Activated T-cell treated with anti-CD3 and anti-CD28 coated beads, Interleukin-2, amount 50 U/mL, for 1 hour (primary cell): Measurements from ENCODE around the gene LRRC15.

Experiments
- DNase-seq: peaks from one replicate; pipeline ENCODE4 v3.0.0-alpha.2; 2020

The LRRC15 gene

DNA sequence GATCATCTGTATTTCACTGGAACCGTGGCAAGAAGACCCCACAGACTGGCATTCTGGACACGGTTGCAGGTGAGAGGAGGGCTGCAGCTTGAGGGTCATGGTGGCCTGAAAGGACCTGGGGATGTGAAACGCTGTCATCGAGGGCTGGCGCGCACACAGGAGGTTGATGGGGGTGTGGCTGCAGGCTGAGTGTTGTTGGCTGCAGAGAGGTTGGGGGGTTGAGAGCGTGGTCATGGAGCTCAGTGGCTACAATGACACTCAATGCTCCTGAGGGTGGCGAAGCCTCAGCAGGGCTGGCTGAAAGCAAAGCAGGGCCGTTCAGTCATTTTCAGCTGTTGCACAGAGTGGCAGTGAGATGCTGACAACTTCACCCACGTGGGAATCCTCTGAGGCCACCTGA lies 39.4 kb downstream of the LRRC15 start:
- DNase-seq: no peak

DNA sequence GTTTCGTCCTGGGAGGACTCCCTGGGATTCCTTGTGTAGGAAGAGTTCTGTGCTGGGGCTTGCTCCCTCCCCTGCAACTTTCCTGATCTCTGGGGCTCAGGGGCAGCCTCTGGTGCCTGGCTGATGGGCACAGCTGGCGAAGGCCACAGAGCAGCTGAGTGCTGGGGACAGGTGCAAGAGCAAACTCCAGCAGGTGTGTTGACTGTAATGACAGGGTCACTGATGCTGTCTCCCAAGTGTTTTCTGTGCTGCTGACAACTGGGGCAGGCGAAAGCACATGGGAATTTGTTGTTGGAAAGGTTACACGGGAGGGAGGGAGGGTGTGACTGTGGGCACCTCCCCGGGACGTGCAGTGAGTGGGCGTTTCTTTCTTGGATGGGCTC lies 40.0 kb downstream of the LRRC15 start:
- DNase-seq: no peak

DNA sequence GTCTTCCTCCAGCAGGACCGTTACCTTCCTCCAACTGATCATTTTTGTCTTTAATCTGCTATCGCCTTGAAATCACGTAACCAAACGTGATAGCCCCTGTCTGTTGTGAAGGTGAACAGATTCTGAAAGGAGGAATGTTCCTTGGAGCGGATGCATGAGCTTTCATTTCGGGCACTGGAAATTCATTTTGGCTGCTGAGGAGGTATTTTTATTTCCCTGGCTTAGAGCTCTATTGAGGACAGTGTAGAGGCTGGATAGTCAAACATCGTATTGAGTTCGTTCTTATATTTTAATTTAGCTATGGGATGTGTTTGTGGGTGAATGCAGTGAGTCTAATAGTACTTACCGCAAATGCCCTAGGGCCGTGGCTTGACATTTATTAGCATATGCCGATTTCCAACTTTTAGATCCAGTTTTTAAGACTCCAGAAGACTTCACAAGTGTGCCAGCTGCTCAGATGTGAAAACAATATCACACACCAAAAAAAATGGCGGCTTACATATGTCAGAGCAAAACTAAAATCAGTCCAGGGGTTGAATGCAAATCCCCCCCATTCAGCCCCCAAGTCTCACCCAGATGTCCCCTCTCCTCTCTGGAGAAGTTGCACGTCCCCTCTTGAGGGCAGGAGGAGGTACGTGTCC lies 40.5 kb downstream of the LRRC15 start:
- DNase-seq: no peak

DNA sequence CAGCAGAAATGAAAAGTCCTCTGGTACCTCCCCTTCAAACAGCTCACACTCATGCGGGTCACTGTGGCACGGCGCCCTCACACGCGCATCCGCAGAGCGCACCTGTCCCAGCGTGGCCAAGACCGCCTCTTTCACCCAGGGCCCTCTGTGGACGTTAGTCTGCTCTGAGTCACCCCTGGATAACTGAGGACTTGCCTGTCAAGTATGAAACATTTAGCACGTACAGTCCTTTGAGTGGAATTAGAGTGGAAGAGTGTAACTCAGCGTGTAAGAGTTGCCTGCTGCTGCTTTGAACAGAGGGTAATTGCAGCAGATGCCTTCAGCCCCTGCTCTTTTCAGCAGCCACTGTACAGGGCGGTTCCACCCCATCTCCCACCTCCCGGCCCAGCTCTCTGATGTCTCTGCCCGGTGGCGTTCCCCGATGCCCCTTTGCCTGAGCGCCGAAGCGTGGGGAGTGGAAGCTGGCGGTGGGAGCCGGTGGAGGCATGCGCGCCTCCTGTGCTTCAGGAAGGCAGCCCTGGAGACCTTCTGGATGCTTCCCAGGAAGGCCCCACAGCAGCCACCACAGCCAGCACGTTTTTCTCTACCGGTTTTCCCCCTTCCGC lies 41.4 kb downstream of the LRRC15 start:
- no peak for DNase-seq

DNA sequence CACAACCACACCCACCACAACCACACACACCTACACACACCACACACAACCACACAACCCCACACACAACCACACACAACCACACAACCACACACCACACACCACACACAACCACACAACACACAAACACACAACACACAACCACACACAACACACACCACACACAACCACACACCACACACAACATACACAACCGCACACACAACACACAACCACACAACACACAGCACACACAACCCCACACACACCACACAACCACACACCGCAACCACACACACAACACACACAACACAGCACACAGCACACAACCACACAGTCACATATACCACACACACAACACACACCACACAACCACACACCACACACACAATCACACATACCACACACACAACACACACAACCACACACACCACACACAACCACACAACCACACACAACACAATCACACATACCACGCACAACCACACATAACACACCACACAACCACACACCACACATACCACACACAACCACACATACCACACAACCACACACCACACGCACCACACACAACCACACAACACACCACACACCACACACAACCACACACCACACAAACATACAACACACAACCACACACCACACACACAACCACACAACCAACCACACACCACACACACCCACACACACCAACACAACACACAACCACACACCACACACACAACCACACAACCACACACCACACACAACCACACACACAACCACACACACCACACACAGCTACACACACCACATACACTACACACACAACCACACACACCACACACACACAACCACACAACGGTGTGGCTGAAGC lies 42.1 kb downstream of the LRRC15 start:
- no peak for DNase-seq

DNA sequence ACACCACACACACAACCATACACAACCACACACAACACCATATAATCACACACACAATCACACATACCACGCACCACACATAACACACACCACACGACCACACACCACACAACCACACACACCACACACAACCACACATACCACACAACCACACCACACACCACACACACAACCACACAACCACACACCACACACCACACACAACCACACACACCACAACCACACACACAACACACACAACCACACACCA lies 42.6 kb downstream of the LRRC15 start:
- no peak for DNase-seq

DNA sequence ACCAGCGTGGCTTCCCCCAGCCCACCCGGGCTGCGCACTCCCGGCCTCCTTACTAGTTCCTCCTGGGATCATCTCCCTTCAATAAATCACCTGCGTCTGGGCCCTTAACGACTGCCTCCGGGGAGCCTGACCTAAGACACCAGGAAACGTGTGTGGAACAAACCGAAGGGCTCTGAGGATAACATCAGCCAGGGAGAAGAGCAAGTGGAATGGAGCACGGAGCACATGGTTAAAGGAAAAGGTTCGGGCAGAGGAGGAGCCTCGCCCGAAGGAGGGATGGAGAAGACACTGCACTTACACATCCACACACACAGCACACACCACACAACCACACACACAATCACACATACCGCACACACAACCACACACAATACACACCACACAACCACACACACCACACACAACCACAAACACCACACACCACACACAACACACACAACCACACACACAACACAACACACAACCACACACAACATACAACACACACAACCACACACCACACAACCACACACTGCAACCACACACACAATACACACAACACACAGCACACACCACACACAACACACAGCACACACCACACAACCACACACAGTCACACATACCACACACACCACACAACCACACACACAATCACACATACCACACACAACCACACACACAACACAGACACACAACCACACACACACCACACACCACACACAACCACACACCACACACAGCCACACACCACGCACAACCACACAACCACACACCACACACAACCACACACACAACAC lies 43.2 kb downstream of the LRRC15 start:
- DNase-seq: no peak

DNA sequence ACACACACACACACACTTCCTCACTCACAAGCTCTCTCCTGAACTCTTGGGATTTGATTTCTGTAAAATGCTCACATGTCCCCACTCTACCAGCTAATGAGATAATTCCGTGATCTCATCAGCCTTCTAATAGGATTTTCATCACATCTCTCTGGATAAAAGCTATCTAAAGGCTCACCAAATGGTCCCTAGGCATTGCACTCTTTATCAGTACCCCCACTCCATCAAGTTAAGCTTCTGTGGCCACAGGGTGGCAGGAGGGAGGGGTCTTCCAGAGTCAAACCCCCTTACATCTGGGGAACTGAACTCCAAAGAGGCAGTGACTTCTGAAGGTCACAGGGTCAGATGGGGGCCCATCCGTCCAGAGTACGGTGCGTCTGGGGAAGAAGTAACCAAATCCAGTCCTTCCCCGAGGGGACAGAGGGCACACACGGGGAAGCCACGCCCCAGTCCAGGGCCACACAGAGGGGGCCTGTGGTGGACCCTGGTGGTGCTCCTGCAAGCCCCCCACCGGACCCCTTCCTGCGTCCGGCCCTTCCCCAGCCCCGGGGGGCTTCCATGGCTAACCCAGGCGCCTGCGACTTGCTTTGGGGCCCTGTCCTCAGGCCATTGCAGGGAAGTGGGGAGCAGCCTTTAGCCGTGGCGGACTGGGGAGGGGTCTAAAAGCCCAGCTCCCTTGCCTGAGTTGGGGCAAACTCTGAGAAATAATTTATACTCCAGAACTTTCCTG lies 44.0 kb downstream of the LRRC15 start:
- no peak for DNase-seq

DNA sequence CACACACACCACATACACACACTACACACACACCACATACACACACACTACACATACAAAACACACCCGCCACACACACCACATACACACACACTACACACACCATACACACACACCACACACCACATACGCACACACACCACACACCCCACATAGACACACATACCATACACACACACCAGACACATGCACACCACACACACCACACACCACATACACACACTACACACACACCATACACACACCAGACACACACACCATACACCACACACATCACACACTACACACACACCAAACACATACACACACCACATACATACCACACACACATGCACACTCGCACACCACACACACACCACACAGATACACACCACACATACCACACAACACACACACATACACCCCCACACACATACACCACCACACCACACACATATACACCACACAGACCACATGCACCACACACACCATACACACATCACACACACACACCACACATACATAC lies 44.7 kb downstream of the LRRC15 start:
- DNase-seq: no peak

DNA sequence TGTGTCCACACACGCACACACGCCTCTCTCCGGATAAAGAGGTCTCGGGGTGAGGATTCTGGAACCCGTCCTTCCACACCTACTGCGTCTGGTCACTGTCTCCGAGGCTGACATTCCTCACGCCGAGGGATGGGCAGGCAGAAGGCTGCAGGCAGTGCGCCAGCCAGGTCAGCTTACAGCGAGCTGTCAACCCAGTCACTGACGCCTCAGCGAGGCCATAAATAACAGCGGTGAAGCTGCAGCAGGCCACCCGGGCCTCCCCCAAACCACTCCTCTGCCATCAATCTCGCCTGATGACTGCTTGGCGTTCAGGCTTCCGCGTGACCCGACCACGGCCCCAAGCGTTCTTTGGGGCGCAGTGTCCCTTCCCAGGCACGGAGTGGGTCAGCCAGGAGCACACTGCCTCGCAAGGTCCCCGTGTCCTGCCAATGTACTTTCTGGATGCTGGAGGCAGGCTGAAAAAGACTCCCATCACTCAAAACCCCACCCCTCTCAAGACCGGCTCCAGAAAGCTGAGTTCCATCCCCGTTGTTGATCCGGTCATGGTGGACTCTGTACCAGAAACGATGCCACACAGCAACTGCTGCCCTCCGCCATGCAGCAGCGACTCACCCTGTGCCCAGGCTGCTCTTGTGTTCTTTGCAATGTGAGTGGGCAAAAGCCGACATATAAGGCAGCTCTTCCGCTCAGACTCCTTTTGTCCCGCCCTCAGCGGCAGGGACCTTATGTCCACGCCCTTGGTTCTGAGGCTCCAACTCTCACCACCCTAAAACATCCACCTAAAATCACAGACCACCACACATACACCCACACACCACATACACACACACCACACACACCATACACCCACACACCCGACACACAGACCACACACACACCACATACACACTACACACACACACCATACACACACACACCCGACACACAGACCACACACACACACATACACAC lies 45.5 kb downstream of the LRRC15 start:
- peak; percentile 36 for DNase-seq

DNA sequence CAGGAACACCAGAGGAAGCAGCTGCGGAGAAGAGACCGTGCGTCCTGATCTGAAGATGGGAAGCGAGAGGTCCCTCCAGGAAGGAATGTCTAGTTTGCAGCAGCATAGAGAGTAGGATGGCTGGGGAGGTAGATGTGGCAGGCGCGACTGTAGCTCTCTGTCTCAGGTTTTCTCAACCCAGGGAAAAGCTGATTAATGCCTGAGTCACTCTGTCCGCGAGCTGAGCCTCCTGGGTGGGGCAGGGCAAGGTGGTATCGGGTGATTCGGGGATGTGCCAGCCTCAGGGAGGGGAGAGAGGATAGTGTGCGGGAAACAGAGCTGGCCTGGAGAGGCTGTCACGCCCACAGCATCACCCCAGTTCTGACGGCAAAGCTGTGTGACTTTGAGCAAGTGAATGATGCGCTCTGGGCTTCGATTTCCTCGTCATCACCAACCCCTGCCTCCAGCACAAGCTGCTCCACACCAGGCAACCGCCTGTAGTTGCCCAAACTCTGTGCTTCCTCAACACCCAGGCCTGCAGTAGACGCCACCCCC lies 46.8 kb downstream of the LRRC15 start:
- DNase-seq: no peak

DNA sequence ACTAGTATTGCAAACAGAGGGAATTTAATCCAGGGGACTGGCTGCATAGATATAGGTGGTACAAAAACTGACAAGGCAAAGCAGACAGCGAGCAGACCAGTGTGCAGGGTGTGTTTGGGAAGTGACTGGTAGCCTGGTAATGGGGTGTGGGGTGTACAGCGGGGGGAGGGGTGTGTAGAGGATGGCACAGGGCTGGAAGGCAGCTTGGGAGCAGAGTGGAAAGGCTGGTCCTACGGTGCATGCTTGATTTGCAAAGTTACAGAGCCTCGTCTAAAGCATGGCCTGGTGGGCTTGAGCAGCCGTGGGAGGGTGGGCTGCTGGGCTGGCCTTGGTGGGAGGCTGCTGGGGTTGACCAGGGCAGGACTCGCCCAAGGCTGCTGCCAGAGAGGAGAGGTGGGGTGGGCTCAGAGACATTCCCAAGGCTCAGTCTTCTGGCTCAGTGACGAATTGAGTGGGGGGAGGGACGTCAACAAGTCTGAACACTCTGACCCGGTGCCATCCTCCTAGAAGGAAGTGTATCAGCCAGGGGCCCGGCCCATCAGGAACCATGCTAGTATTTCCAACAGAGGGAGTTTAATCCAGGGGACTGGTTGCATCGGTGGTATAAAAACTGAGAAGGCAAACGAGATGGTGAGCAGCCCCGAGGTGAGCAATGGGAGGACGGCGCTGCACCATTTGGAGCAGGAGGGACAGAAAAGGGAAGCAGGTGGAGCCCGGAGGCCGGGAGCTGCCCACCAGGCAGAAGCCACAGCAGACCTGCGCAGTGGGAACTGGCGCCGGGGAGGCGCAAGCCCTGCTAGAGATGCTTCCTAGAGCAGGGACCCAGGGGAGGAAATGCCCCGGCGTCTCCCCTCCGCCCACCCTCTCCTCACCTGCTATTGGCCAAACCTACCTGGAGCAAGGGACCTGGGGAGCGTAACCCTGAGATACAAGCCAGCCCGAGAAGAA lies 47.6 kb downstream of the LRRC15 start:
- no peak for DNase-seq

DNA sequence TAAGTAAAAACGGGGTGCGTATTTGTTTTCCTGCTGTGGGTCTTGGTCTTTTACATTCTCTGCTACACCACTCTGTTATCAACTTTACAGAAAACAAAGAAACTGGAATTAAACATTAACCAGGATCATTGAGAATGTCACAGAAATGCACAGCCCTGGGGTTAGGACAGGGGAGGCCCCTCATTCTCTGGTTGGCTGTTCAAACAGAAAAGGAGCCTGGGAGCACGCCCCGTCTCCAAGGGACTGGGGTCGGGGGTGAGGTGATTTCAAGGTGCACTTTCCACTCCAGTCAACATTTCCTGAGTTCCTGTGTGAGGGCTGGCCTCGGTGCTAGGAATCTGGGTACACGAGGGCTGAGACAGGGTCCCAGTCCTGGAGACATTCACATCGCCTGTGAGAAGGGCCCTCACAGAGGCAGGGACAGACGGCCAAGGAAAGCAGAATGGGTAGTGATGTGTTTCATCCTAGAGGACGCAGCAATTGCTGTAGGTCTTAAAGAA lies 48.7 kb downstream of the LRRC15 start:
- no peak for DNase-seq

DNA sequence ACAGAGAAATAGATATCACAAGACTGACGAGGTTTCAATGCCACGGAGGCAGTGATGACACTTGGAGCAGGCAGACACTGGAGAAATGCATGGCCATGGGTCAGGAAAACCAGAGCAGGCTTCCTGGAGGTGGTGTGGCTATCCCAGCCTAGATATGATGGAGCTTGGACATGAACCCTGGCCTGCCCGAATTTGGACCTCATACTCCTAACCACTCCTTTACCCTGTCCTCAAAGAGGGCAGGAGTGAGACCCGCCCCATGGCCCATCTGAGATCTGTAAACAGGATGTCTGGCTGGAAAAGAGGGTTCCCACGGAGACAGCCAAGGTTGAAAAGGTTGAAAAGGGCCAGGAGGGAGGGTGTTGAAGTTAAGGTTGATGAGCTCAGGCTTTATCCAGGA lies 49.4 kb downstream of the LRRC15 start:
- no peak for DNase-seq

DNA sequence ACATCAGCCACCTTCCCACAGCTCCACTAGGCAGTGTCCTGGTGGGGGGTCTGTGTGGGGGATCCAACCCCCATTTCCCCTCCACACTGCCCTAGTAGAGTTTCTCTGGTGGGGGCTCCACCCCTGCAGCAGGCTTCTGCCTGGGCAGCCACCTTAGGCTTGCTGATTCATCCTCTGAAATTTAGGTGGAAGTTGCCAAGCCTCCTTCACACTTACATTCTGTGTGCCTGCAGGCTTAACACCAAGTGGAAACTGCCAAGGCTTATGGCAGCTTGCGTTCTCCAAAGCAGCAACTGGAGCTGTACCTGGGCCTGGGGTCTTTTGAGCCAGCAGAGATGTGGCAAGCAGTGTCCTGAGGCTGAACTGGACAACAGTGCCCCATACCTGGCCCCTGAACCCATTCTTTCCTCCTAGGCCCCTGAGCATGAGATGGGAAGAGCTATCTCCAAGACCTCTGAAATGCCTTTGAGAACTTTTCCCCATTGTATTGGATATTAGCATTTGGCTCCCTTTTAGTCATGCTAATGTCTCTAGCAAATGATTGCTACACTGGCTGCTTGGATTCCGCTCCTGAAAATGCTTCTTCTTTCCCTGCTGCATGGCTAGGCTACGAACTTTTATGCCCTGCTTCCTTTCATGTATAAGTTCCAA lies 50.9 kb downstream of the LRRC15 start:
- no peak for DNase-seq

DNA sequence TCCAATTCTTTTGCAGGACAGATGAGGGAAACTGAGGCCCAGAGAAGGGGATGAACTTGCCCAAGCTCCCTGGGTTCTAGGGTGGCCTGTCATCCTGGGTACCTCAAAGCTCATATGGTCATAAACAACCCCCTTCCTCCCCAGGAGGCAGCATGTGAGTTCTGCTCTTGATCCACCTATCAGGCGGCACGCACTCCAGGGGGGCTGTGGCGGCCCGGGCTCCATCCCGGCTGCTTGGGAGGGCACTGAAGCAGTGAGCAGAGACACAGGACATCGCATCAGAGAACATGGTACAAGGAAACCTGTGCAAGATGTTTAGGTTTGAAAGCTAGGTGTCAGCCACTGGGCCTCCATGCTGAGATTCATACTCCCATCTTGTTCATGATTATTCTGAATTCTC lies 52.6 kb downstream of the LRRC15 start:
- DNase-seq: no peak

DNA sequence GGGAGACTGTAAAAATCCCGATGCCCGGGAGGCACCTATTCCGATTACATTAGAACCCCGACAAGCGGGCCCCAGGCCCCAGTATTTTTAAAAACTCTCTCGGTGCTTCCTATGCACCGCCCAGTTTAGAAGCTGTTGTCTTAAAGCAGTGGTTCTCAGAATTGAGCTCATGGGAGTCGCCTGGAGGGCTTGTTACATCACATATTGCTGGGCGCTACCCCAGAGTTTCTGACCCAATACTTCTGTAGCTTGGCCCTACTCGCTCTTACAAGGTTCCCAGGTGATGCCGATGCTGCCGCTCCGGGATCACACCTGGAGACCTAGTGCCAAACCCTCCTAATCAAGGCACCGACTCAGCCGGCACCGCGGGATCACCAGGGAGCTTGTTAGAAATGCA lies 53.6 kb downstream of the LRRC15 start:
- DNase-seq: no peak

DNA sequence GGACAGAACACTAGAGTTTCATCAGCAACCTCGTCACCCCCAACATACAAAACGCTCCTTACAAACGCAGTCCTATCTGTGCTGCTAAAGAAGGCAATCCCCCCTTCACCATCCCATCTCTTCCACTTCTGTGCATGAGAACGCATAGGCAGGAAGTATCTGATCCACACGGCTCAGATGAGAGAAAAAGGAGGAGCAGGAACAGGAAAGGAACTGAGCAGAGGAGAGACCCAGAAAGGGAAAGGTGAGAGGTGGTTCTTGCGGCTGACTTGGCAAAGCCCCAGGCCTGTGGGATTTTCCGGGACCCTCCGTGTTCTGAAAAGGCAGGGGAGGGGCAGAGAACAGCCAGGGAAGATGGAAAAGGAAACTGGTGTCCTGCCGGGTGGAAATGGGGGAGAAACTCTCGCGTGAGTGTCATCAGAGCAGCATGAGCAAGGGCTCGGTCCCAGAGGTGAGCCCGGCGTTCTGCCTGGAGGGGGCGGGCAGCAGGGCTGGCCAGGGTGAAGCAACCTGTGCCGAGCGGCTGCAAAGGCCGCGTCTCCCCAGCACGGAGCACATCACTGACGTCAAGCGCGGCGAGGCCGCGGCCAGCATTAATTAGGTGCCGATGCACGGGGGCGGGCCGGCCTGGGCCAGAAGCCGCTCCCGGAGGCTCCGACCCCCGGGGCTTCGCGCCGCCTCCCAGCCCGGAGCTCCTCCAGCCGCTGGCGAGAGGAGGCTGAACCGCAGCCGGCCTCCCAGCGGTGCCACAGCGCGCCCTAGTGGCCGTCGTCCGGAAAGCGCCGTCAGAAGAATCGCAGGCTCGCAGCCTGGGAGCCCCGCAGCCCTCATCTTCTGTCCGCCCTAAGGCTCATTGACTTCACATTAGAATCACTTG lies 54.2 kb downstream of the LRRC15 start:
- DNase-seq: peak; percentile 89
